ENCODE results near the gene GRIN2A.

The GRIN2A gene

GRCh38 chr16:10181196-10182162 is 749 bp downstream of the GRIN2A start:
- FAIRE-seq (peak; percentile 87), DNase-seq (ENCODE audit: low spot score) (peak; percentile 89)

DNA sequence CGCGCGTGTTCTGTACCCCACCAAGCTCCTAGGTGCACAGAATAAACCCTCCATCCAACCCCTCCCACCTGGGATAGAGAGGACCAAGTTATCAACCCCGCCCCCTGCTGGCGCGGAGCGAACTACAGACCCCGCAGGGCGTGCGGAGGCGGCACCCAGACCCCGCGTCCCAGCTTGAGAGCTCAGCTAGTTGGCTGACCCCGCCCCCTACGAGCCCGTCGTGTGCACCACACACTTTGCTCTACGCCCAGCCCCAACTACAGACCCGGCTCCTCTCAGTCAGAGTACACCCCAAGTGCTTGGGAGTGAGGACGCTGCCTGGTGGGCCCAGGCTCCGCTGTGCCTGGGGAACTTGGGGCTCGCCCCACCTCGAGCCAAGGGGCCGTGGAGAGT is 1.5 kb downstream of the GRIN2A start:
- FAIRE-seq (no peak), DNase-seq (ENCODE audit: low spot score) (peak; percentile 31)

DNA sequence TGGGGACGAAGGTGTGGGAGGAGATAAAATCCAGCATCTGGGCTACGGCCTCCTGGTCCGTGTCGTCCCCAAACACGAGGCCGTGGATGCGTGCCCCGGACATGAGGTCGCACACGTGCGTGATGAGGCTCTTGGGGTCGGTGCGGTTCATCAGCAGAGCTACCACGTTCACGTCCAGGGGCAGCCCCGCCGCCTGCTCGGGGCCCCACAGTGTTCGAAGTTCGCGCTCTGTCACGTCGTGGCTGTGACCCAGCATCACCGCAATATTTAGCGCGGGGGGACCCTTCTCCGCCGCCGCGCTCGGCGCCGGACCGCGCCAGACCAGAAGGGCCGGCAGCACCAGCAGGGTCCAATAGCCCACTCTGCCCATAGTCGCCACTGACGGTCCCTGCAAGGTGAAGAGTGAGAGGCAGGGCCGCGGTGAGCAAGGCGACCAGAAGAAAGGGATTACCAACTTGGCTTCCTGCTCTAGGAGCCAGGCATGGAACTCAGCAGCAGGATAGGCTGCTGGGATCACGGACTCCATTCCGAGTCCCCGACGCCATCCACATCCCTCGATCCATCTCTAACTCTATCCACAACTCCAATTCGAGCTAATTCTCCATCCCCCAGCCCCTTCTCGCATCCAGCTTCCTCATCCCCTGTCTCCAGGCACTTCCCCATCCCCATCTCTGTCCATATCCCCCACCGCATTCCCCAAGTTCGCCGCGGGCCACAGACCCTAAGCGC is 2.0 kb downstream of the GRIN2A start:
- FAIRE-seq (no peak), DNase-seq (ENCODE audit: low spot score) (no peak)

- FAIRE-seq (no peak), DNase-seq (ENCODE audit: low spot score) (no peak)
Measured at GRCh38 chr16:10178526-10178925, 3.7 kb downstream of the GRIN2A start.

GRCh38 chr16:10178080-10178479 is 4.1 kb downstream of the GRIN2A start:
- no peak for FAIRE-seq
- DNase-seq (ENCODE audit: low spot score) = peak; percentile 30

- FAIRE-seq (peak; percentile 83), DNase-seq (ENCODE audit: low spot score) (peak; percentile 73)
Measured at GRCh38 chr16:10172848-10173655, 9.2 kb downstream of the GRIN2A start.

DNA sequence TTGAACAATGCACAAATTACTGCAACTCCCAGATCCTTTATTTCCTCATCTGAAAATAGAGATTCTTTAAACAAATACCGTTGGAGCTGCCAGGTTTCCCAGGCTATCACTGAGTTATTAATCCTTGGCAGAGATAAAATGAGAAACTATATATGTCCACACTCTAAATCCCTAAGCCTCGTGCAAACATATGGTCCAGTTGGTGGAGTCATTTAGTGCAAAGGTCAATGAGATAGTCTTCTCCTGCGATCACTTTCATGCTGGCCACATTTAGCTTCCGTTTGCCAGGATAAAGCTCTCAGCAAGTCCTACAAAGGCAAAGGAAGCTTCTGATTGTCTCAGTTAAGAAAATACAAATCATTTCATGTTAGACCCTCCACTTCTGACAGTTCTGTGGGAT is 11.0 kb downstream of the GRIN2A start:
- DNase-seq (ENCODE audit: low spot score) (no peak), FAIRE-seq (no peak)

- FAIRE-seq (no peak), DNase-seq (ENCODE audit: low spot score) (no peak)
Measured at GRCh38 chr16:10169904-10170410, 12.3 kb downstream of the GRIN2A start.

- FAIRE-seq (no peak), DNase-seq (ENCODE audit: low spot score) (no peak)
Measured at GRCh38 chr16:10169031-10169430, 13.2 kb downstream of the GRIN2A start.

DNA sequence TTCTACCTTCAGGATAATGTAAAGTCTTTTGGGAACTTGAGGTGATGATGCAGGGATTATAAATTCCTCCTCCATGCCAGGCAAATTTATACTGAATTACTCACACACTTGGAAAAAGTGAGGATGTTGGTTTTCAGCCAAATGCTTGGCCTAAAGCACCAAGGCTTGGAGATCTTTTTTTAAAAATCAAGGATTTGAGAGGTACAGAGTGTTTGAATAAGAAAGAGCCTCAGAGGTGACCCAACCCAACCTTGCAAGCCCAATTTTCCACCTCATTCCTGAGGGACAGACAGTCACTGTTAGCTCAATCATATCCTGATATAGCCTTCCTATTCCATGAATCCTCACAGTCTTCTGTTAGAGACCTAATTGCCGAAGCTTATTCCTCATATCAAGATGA is 14.0 kb downstream of the GRIN2A start:
- no peak for FAIRE-seq

DNA sequence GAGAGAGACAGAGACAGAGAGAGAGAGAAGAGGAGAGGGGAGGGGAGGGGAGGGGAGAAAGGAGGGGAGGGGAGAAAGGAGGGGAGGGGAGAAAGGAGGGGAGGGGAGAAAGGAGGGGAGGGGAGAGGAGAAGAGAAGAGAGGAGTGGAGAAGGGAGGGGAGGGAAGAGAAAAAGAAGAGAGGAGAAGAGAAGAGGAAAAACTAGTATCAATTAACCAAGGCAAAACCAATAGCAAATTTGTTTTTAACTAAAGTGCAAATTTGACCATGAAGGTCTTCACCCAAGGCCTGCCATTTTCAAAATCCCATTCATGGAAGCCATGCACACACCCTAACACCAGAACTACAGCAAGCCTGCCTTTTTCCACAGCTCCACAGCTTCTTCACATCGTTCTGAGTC is 16.6 kb downstream of the GRIN2A start:
- FAIRE-seq (no peak), DNase-seq (ENCODE audit: low spot score) (no peak)

More for the DNA sequence above, 14.0 kb downstream of the GRIN2A start:
- peak; percentile 54 for DNase-seq (ENCODE audit: low spot score)

- FAIRE-seq (no peak), DNase-seq (ENCODE audit: low spot score) (no peak)
Measured at GRCh38 chr16:10162981-10163380, 19.2 kb downstream of the GRIN2A start.

- FAIRE-seq (no peak), DNase-seq (ENCODE audit: low spot score) (no peak)
Measured at GRCh38 chr16:10156099-10156498, 26.1 kb downstream of the GRIN2A start.

DNA sequence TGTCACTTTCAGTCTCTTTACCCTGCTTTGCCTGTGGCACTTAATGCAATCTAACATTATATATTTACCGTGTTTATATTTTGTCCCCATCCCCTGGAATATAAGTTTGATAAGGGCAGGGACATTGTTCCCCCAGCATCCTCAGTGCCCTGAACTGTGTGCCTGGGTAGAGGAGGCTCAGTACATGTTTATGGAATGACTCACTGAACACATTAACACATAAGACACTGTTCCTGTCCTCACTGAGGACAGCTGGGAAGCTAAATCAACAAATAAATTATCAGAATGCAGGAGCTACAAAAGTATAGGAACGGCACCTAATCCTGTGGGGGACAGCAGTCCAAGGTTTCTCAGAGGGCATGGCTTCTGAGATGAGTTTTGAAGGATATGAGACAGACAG is 27.8 kb downstream of the GRIN2A start:
- DNase-seq (ENCODE audit: low spot score) = peak; percentile 35
- peak; percentile 79 for FAIRE-seq

GRCh38 chr16:10153985-10154384 is 28.2 kb downstream of the GRIN2A start:
- FAIRE-seq (no peak), DNase-seq (ENCODE audit: low spot score) (no peak)

- no peak for FAIRE-seq
Measured at GRCh38 chr16:10151718-10152117, 30.5 kb downstream of the GRIN2A start.

DNA sequence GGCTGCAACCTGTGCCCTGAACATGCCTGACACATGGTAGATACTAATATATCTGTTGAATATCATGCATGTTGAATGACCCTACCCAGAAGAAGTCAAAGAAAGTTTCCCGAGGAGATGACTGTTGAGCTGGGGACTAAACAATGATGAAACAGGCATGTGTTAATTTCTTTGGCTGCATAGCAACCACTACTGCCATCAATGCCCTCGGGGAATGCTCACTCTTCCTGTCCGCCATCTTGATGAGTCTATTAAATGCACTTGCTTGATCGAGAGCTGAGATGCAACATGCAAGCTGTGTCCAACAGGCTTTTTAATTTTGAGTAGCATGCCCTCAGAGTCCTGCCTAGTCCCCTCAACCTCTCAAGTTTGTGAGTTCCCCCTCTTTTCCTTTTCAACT is 31.3 kb downstream of the GRIN2A start:
- no peak for DNase-seq (ENCODE audit: low spot score)
- FAIRE-seq = no peak

More at GRCh38 chr16:10151718-10152117, 30.5 kb downstream of the GRIN2A start:
- DNase-seq (ENCODE audit: low spot score) = no peak

DNA sequence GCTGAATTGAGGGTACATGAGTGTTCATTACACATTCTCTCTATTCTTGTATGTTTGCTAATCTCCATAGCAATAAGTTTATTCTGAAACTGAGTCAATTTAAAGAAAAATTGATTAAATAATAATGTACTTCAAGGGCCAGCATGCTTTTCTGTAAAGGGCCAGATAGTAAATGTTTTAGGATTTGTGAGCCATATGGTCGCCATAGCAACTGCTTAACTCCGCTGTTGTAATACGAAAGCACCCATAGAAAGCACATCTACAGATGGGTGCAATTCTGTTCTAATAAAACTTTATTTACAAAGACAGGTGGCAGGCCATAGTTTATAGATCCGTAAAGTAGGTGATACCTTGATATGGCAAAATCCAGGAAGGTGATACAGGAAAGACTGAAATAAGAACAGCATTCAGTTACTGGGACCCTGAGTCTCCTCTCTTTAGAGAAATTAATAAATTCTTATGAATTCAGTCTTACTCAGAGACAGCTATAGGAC is 36.6 kb downstream of the GRIN2A start:
- FAIRE-seq (no peak), DNase-seq (ENCODE audit: low spot score) (no peak)

GRCh38 chr16:10141671-10142070 is 40.6 kb downstream of the GRIN2A start:
- no peak for FAIRE-seq
- DNase-seq (ENCODE audit: low spot score) = no peak

GRCh38 chr16:10138881-10139280 is 43.3 kb downstream of the GRIN2A start:
- no peak for DNase-seq (ENCODE audit: low spot score)
- no peak for FAIRE-seq

DNA sequence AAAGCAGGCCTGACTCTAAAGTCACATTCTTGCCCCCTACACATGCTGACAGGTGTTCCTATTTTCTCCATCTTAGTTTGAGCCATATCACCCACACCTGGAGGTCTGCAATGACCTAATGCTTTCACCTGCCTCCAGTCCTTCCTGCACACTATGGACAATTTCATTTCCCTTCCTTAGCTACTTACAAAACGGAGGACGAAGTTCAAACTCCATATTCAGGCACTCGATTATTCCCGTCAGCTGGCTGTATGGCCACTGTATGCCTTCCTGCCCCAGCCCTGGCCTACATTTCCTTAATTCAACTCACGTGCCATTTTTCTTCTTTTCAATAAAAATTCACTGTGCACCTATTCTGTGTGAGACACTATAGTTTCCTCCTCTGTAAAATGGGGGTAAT is 44.9 kb downstream of the GRIN2A start:
- no peak for DNase-seq (ENCODE audit: low spot score)
- FAIRE-seq = no peak

Measured in urothelium cell line (cell line).